ENCODE measurements around the gene NHSL1.

NHSL1 gene, protein sequence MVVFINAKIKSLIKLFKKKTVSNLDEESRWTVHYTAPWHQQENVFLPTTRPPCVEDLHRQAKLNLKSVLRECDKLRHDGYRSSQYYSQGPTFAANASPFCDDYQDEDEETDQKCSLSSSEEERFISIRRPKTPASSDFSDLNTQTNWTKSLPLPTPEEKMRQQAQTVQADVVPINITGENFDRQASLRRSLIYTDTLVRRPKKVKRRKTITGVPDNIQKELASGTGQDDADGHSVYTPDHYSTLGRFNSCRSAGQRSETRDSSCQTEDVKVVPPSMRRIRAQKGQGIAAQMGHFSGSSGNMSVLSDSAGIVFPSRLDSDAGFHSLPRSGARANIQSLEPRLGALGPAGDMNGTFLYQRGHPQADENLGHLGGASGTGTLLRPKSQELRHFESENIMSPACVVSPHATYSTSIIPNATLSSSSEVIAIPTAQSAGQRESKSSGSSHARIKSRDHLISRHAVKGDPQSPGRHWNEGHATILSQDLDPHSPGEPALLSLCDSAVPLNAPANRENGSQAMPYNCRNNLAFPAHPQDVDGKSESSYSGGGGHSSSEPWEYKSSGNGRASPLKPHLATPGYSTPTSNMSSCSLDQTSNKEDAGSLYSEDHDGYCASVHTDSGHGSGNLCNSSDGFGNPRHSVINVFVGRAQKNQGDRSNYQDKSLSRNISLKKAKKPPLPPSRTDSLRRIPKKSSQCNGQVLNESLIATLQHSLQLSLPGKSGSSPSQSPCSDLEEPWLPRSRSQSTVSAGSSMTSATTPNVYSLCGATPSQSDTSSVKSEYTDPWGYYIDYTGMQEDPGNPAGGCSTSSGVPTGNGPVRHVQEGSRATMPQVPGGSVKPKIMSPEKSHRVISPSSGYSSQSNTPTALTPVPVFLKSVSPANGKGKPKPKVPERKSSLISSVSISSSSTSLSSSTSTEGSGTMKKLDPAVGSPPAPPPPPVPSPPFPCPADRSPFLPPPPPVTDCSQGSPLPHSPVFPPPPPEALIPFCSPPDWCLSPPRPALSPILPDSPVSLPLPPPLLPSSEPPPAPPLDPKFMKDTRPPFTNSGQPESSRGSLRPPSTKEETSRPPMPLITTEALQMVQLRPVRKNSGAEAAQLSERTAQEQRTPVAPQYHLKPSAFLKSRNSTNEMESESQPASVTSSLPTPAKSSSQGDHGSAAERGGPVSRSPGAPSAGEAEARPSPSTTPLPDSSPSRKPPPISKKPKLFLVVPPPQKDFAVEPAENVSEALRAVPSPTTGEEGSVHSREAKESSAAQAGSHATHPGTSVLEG (N-terminal part only)

DNA sequence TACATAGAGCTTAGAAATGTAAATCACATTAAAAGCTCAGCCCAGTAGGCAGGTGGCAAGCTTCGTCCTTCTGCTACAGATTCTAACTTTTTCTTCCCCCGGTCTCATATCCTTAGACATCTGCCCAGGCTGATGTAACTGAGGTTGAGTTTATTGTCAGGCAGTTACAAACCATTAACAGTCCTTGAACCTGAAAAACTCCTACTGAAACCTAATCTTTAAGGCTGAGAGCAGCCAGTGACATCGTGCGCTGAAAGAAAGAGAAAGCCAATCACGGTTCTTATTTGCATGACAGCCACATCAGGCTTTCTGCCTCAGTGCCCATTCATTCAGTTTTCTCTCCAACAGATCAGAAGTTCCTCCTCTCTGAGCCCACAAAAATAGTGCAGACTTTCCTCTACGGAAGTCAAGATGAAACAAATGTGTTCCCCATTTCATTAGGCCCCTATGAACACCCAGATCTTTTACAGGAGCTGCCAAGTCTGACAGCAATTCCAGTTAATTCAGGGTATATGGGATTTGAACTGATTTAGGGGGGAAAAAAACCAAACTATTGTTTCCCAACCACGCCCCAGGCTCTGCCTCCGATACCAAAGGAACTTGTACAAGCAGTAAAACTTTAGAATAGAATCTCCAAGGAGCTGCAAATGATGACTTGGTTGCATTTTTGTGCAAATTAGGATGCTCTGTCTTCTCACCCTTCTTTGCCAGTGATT lies at the start of gene NHSL1:
NHSL1 (minus strand) TSS at position 192 of the 716 bp plus-strand sequence. CDS start 204 bp downstream, outside the sequence.
- FAIRE-seq, result no peak

GRCh38 chr6:138546733-138547185 lies 47.5 kb upstream of the NHSL1 start:
- FAIRE-seq, result no peak

GRCh38 chr6:138545621-138545980 lies 46.3 kb upstream of the NHSL1 start:
- no peak for FAIRE-seq

- no peak for FAIRE-seq
Measured at GRCh38 chr6:138544501-138544900, 45.2 kb upstream of the NHSL1 start.

GRCh38 chr6:138543657-138544056 lies 44.4 kb upstream of the NHSL1 start:
- FAIRE-seq, result no peak

- peak; percentile 3 for FAIRE-seq
Measured at GRCh38 chr6:138541823-138542481, 42.7 kb upstream of the NHSL1 start.

DNA sequence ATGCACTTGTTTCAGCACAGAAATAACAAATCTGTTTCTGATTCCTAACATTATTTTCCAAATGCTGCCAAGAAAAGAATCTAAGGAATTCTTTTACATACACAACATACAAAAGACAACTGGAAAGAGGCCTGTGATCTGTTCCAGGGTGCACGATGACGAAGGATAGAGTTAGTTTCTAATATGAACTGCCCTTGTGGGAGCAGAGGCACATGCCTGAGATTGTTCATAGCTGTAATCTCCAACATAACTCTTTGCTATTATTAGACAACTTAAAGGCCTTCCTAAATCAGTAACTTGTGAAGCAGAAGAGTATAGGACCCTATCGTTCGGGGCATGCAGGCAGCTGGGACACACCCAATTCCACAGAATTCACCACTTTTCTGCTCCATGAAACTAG lies 41.2 kb upstream of the NHSL1 start:
- no peak for FAIRE-seq

DNA sequence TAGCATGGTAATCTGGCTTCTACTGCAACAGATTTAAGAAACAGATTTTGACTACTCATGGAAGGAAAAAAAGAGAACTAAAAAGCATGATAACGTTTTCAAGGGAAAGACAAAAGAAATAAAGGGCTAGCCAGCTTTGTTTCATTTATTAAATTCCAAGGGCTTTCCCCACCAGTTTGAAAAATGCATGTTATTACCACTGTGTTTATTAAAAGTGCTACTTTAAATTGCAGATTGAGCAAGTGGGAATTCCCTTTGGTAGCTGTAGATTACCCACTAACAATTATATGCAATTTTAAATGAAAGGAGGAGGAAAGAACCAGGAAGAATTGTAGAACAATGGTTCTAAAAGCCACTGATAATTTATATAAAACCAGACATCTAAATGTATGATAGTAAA lies 40.6 kb upstream of the NHSL1 start:
- no peak for FAIRE-seq

GRCh38 chr6:138538390-138539031 lies 39.2 kb upstream of the NHSL1 start:
- FAIRE-seq, result no peak

DNA sequence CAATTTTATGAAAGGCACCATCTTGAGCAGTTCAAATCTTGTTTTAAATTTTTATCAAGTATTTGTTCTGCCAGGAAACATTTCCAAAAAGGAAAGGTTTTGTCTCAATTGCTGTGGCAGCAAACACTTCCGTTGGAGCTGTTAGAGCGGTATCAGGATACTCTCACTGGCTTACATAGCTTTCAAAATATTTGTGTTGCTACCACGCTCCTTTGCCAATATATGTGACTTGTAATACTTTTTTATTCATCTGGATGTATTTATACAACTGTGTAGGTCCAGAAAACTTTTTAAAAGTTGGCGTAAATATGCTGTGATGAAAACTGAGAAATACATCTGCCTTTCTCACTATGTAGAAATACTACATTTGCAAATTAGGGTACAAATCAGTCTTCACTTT lies 37.8 kb upstream of the NHSL1 start:
- no peak for FAIRE-seq

GRCh38 chr6:138535728-138536455 lies 36.6 kb upstream of the NHSL1 start:
- no peak for FAIRE-seq

- no peak for FAIRE-seq
Measured at GRCh38 chr6:138533667-138534066, 34.4 kb upstream of the NHSL1 start.

- no peak for FAIRE-seq
Measured at GRCh38 chr6:138531387-138531786, 32.1 kb upstream of the NHSL1 start.

GRCh38 chr6:138529478-138529877 lies 30.2 kb upstream of the NHSL1 start:
- FAIRE-seq, result no peak

DNA sequence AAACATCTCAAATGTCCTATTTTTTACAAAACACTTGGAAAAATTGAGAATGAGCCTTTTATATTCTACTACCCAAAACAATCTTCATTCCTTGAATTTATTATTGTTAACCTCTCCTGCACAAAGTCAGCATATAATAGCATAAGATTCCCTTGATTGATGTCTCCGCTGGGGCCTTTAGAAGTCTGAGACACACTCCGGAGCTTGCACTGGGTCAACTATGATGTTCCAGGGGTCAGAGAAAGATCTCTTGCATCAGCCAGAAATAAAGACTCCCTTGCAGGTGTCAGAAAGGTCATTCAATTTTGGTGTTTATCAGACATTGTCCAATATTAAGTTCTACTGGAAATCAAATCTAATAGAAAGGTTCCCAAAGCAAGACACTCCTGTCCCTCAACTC lies 29.7 kb upstream of the NHSL1 start:
- FAIRE-seq, result no peak

GRCh38 chr6:138528137-138528536 lies 28.8 kb upstream of the NHSL1 start:
- FAIRE-seq, result no peak

DNA sequence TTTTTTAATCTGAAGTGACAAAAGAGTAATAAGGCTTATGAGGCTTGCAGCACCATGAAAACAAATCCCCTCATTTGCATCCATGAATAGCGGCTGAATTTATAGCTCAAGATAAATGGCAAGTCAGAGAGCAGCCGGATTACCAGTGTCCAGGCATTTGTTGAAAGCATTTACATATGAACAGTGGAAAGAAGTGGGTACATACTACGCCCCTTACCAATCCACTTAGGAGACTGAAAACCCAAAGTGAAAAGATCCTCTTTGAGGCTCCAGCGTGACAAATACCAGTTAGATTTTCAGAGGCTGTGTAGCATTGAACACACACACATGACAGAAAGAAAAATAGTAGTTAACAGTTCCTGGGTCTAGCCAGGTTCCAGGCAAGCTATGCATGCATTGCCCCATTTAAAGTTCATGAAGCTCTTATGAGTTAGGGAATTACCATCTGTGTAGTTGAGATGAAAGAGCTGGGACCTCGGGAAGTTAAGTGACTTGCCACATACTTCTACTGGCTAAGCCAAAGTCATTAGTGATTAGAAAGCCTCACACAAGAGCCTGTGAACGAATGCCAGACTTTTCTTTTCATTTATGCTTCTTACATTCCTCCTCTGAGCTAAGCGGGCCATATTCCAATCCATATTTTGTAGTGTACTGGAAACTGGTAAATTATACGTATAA lies 28.3 kb upstream of the NHSL1 start:
- no peak for FAIRE-seq

- FAIRE-seq, result no peak
Measured at GRCh38 chr6:138526822-138527235, 27.5 kb upstream of the NHSL1 start.

DNA sequence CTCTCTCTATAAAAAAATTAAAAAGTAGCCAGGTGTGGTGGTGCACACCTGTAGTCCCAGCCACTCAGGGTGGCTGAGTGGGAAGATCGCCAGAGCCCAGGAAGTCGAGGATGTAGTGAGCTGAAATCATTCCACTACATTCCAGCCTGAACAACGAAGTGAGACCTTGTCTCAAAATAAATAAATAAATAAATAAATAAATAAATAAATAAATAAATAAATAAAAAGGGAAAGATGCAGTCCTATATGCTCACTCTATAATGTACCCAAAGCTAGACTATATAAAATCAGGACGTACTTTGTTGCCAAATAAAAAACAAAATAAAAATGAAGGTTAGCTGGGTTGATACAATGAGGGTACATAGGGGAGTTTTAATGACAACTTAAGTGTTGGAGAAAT lies 26.1 kb upstream of the NHSL1 start:
- no peak for FAIRE-seq

GRCh38 chr6:138524526-138524925 lies 25.2 kb upstream of the NHSL1 start:
- FAIRE-seq, result no peak

Measured in A204.1 (cell line).